GM18868 (cell line): ENCODE measurements around the gene LAGE3.

Experiments
- ATAC-seq: cut with Tn5 transposase; IDR thresholded peaks from one replicate; pipeline ENCODE4 v1.9.1; 2021; ENCODE audit warnings: mild to moderate bottlenecking, moderate library complexity; ENCODE audit not compliant: unreplicated experiment

Gene LAGE3

DNA sequence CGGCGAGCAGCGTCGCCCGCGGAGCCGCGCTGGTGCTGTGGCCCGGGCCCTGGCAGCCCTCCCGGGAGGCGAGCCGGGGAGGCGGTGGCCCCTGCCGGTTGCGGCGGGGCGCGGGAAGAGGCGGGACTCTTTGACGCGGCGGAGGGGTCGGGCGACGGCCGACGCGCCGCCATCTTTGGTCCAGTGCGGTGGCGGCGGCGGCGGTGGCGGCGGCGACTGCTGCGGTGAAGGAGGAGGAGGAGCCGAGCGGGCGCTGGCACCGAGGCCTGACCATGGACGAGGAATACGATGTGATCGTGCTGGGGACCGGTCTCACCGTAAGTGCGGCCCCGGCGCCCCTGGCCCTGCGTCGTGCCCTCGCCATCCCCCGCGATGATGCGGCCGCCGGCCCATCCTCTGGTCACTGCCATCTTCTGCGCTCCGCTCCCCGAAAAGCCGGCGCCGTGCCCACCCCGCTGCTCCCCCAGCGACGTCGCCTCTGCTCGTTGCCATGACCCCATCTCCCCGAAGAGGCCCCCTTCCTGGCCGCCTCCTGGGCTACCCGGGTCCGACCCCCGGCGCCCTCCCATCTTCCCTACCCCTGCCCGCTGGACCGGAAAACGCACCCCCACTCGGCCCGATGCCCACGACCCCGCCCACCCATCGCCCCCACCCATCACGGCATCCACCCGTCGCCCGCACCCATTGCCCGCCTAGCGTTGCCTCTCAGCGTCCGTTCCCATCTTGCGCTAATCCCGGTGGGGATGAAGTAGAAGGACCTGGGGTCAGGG lies 41.9 kb downstream of the LAGE3 start, which contains the start of gene GDI1:
GDI1 (plus strand) TSS at position 172 of the 770 bp plus-strand sequence; CDS start at position 273, 101 bp downstream.
- ATAC-seq, result peak; percentile 39

DNA sequence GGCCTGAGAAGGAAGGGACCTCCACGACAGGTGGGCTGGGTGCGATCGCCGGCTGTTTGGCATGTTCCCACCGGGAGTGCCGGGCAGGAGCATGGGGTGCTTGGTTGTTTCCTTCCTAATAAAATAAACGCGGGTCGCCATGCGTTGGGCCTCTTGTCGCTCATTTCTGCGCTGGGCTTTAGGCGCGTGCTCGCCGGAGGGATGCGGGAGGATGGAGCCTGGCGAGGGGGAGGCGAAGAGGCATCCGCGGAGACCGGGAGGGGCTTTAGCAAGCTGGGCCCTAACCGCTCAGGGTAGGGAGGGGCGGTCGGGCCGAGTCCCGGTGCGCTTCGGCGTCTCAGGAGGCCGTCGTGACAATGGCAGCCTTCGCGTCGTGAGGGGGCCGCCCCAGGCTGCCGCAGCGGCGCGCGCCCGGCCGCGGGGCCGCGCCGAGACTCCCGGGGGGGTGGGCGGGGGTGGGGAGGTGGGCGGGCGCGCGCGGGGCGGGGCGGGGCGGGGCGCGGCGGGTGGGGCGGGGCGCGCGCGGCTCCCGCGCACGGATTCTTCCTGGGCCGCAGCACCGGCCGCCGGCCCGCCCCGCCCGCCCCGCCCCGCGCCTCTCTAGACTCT lies 42.6 kb downstream of the LAGE3 start:
- peak; percentile 30 for ATAC-seq

DNA sequence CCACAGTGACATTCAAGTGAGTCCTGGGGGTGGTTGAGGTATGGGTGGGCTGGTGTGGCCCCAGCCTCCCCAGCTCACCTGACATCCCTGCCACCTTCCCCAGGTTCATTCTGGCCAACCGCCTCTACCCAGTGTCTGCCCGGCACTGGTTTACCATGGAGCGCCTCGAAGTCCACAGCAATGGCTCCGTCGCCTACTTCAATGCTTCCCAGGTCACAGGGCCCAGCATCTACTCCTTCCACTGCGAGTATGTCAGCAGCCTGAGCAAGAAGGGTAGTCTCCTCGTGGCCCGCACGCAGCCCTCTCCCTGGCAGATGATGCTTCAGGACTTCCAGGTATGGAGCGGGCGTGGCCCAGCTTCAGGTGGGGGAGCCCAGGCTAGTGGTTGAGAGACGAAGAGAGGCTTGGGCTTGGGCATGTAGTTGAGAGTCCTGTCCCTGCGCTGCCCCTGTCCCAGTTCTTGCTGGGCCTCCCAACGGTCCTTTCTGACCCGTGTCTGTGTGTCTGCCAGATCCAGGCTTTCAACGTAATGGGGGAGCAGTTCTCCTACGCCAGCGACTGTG lies 43.8 kb downstream of the LAGE3 start:
- ATAC-seq, result no peak

DNA sequence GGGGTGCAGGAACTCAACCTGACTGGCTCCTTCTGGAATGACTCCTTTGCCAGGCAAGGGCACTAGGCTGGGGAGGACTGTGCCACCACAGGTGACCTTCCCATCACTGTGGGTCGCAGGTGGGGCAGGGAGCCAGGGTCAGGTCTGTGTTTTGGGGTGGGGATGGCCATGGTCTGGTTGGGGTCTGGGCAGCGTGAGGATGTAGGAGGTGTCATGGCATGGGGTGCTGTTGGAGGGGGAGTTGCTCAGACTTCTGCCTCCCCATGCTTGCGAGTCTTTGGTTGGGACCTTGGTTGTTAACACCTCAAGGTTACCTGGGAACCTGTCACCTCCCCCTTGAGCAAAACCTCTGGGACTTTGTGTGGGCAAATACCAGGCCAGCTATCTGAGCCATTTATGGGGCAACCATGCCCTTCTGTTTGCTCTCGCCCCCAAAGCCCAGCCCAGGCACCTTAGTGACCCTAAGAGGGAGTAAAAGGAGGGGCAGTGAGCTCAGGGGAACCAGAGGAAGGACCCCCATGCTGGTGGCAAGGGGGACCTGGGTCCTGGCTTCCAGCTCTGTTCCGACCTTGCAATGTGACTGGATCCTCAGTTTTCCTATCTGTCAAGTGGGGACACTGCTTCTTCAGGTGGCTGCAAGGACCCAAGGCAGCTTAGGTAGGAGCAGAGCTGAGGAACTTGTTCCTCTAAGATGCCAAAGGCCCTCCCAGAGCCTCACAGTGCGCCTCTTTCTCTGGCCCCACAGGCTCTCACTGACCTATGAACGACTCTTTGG lies 44.5 kb downstream of the LAGE3 start:
- ATAC-seq, result no peak

DNA sequence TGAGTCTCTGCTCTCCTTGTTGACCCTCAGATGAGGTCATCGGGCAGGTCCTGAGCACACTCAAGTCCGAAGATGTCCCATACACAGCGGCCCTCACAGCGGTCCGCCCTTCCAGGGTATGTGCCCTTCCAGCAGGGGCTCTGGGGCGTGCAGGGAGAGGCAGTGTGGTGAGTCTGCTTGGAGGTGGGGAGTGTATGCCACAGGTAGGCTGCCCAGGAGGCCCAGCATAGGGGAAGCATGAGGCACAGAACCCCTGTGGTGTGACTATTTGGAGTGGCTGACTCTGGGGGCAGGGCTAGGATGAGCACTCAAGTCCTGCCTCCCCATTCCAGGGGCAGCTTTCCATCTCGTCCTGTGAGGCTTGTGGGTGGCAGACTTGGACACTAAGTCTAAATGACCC lies 45.5 kb downstream of the LAGE3 start:
- ATAC-seq, result no peak

DNA sequence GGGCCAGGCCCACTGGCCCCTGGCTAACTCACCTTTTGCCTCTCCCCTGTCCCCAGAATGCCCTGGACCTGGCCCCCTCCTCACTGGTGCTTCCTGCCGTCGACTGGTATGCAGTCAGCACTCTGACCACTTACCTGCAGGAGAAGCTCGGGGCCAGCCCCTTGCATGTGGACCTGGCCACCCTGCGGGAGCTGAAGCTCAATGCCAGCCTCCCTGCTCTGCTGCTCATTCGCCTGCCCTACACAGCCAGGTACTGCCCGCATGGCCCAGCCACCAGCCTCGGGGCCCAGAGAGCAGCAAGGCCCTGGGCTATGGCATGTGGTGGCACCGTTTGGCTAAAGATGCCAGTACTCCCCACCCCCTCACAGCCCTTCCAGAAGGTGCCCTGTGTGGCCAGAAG lies 46.9 kb downstream of the LAGE3 start:
- no peak for ATAC-seq

DNA sequence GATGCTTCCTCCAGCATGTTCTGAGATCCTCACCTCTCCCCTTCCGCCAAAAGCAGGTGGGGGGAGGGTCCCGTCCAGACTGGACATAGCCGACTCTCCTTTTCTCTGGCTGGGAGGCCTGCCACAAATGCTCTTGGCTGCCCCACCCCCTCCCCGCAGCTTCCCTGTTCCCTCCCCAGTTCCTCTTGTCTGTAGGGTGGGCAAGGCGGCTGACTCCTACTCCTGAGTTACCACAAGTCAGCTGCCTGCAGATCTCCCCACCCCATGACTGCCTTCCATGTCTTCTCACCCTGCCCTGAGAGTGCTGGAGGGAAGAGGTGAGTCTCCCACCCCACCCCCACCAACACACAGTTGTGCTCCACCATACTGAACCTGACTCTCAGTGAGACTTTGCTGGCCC lies 47.7 kb downstream of the LAGE3 start:
- ATAC-seq, result no peak

DNA sequence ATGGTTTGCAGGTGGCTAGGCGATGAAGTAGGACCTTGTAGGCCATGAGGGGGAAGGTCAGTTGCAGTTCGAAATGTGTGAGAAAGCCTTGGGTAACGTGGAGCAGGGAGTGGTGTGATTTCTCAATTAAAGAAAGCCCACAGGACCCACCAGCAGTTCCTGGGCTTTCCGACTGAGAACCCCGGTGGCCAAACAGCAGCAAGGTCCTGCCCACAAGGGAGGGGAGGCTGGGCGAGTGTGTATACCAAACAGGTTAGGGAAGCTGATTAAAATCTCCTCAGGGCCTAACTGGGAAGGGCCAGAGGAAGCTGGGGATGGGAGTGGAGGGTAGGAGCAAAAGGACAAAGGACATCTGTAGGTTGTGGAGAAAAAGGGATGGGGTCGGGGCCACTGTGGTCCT lies 48.2 kb downstream of the LAGE3 start:
- ATAC-seq, result no peak

DNA sequence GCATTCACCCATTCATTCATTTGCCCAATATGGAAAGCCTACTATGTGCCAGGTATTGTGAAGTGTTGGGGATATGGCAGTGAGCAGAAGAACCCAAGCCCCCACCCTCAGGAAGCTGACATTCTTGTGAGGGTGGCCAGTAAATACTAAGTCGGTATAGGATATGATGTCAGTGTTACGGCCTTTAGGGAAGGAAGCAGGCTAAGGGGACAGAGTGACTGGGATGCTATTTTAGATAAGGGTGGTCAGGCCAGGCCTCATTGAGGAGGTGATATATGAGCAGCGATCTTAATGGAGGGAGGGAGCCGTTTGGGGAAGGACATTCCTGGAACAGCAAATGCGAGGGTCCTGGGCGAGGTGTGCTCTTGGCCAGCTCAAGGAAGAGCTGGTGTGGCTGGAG lies 48.6 kb downstream of the LAGE3 start:
- ATAC-seq, result no peak

DNA sequence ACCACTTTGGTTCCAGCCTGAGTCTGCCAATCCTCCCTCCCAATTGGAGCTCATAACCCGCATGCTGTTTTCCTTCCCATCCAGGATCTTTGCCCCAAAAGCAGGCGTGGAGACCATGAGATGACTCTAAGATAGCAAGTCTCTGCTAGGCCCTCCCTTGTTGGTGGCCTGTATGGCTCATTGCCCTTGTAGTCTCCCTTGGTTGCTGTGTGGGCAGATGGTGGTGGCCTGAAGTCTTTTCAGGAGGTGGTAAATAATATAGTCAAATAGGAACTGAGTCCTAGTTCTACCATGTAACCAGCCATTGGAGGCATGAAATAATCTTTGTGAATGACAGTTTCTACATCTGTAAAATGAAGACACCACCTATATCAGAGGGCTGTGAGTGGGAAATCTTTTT lies 49.4 kb downstream of the LAGE3 start:
- ATAC-seq, result no peak

DNA sequence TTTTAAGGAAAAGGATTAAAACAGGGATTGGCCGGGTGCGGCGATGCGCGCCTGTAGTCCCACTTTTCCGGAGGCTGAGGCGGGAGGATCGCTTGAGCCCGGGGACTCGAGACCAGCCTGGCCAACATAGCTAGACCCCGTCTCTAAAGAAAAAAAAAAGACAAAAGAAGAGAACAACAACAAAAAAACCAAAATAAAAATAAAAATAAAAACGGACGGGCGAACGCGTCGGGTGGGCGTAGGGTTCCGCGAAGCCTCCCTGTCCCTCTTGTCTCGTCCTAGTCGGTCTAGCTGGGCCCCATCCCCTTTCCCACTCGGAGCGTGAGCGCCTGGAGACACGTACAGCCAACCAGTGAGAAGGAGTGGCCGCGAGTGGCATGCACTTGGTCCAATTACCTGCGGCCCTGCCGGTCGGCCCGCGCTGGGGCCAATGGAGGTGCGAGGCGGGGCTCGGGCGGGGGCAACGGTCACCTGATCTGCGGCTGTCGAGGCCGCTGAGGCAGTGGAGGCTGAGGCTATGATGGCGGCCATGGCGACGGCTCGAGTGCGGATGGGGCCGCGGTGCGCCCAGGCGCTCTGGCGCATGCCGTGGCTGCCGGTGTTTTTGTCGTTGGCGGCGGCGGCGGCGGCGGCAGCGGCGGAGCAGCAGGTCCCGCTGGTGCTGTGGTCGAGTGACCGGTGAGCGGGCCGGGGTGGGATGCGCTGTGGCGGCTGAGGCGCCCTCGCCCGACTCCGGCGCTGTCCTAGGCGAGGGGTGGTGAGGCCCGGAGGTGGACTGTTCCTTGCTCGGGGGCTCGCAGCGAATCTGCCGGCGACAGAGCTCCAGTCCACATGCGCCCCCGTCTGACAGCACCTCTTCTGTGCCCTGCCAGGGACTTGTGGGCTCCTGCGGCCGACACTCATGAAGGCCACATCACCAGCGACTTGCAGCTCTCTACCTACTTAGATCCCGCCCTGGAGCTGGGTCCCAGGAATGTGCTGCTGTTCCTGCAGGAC lies 50.6 kb downstream of the LAGE3 start, which contains the start of gene ATP6AP1:
ATP6AP1 (plus strand) TSS at position 502 of the 996 bp plus-strand sequence; CDS start at position 518, 16 bp downstream.
- peak; percentile 96 for ATAC-seq
